Measurements from ENCODE around the gene OSBPL1A.
"Not testable (repeated sequence)": the region's sequence is repeated elsewhere in the genome, so short reads cannot be mapped to it uniquely, and the experiment has no call there.

OSBPL1A gene

GRCh38 chr18:24380163-24380747, 17.4 kb downstream of the OSBPL1A start:
- no peak for FAIRE-seq
- TF ChIP-seq POLR2A (IDR thresholded peaks at IDR 0.05; ENCODE audit: low read depth, low read length): no peak
- DNase-seq (ENCODE audit: insufficient read length, low spot score): no peak

- FAIRE-seq (no peak), DNase-seq (ENCODE audit: insufficient read length, low spot score) (no peak)
Observed at GRCh38 chr18:24378598-24378997, 19.0 kb downstream of the OSBPL1A start.

GRCh38 chr18:24376531-24376930, 21.1 kb downstream of the OSBPL1A start:
- not testable (repeated sequence) for DNase-seq (ENCODE audit: insufficient read length, low spot score); FAIRE-seq

More at GRCh38 chr18:24378598-24378997, 19.0 kb downstream of the OSBPL1A start:
- no peak for TF ChIP-seq POLR2A (IDR thresholded peaks at IDR 0.05; ENCODE audit: low read depth, low read length)

- no peak for TF ChIP-seq POLR2A (IDR thresholded peaks at IDR 0.05; ENCODE audit: low read depth, low read length)
- no peak for FAIRE-seq
- no peak for DNase-seq (ENCODE audit: insufficient read length, low spot score)
Observed at GRCh38 chr18:24373328-24373727, 24.3 kb downstream of the OSBPL1A start.

- DNase-seq (ENCODE audit: insufficient read length, low spot score) (no peak), FAIRE-seq (no peak)
Observed at GRCh38 chr18:24372279-24372872, 25.2 kb downstream of the OSBPL1A start.

GRCh38 chr18:24370120-24370519, 27.5 kb downstream of the OSBPL1A start:
- FAIRE-seq (no peak), DNase-seq (ENCODE audit: insufficient read length, low spot score) (no peak)
- no peak for TF ChIP-seq POLR2A (IDR thresholded peaks at IDR 0.05; ENCODE audit: low read depth, low read length)

More at GRCh38 chr18:24372279-24372872, 25.2 kb downstream of the OSBPL1A start:
- no peak for TF ChIP-seq POLR2A (IDR thresholded peaks at IDR 0.05; ENCODE audit: low read depth, low read length)

GRCh38 chr18:24369426-24369825, 28.2 kb downstream of the OSBPL1A start:
- DNase-seq (ENCODE audit: insufficient read length, low spot score) (no peak), FAIRE-seq (no peak)
- no peak for TF ChIP-seq POLR2A (IDR thresholded peaks at IDR 0.05; ENCODE audit: low read depth, low read length)

- FAIRE-seq (no peak), DNase-seq (ENCODE audit: insufficient read length, low spot score) (no peak)
- no peak for TF ChIP-seq POLR2A (IDR thresholded peaks at IDR 0.05; ENCODE audit: low read depth, low read length)
Observed at GRCh38 chr18:24368749-24369148, 28.9 kb downstream of the OSBPL1A start.

GRCh38 chr18:24366328-24366727, 31.3 kb downstream of the OSBPL1A start:
- DNase-seq (ENCODE audit: insufficient read length, low spot score): no peak
- no peak for TF ChIP-seq POLR2A (IDR thresholded peaks at IDR 0.05; ENCODE audit: low read depth, low read length)
- no peak for FAIRE-seq

- DNase-seq (ENCODE audit: insufficient read length, low spot score): no peak
- TF ChIP-seq POLR2A (IDR thresholded peaks at IDR 0.05; ENCODE audit: low read depth, low read length): no peak
- no peak for FAIRE-seq
Observed at GRCh38 chr18:24364177-24364576, 33.4 kb downstream of the OSBPL1A start.

- FAIRE-seq: no peak
- no peak for DNase-seq (ENCODE audit: insufficient read length, low spot score)
- TF ChIP-seq POLR2A (IDR thresholded peaks at IDR 0.05; ENCODE audit: low read depth, low read length): no peak
Observed at GRCh38 chr18:24362757-24363156, 34.9 kb downstream of the OSBPL1A start.

- FAIRE-seq; DNase-seq (ENCODE audit: insufficient read length, low spot score): not testable (repeated sequence)
Observed at GRCh38 chr18:24359787-24360530, 37.7 kb downstream of the OSBPL1A start.

- no peak for TF ChIP-seq POLR2A (IDR thresholded peaks at IDR 0.05; ENCODE audit: low read depth, low read length)
- DNase-seq (ENCODE audit: insufficient read length, low spot score): no peak
- FAIRE-seq: no peak
Observed at GRCh38 chr18:24354278-24354677, 43.3 kb downstream of the OSBPL1A start.

GRCh38 chr18:24346254-24346653, 51.4 kb downstream of the OSBPL1A start:
- DNase-seq (ENCODE audit: insufficient read length, low spot score) (no peak), FAIRE-seq (no peak)
- no peak for TF ChIP-seq POLR2A (IDR thresholded peaks at IDR 0.05; ENCODE audit: low read depth, low read length)

GRCh38 chr18:24344509-24344908, 53.1 kb downstream of the OSBPL1A start:
- FAIRE-seq (no peak), DNase-seq (ENCODE audit: insufficient read length, low spot score) (no peak)
- no peak for TF ChIP-seq POLR2A (IDR thresholded peaks at IDR 0.05; ENCODE audit: low read depth, low read length)
